Smooth muscle cell (in vitro differentiated cells): ENCODE measurements around the gene BCL2L14. TPM values are rescaled to one million over a fixed set of nuclear protein-coding genes. Genes with fewer than 3 reads are reported as not detected.

ENCODE experiments used
- DNase-seq: peaks from one replicate; lab custom pipeline; 2025; ENCODE audit not compliant: unreplicated experiment; lab: John Stamatoyannopoulos, UW
- H2AFZ ChIP-seq: fragments of 200-600 bp; sonication (generic); 2 replicates; pipeline ENCODE4 v1.6.0; 2016; ENCODE audit warnings: antibody characterized with exemption, low read depth, mild to moderate bottlenecking
- H3F3A ChIP-seq: fragments of 200-600 bp; sonication (generic); 2 replicates; pipeline ENCODE4 v1.6.0; 2017; ENCODE audit warnings: antibody characterized with exemption, low read depth
- H3K27ac ChIP-seq: fragments of 200-600 bp; sonication (generic); 2 replicates; pipeline ENCODE4 v1.5.1; 2016; ENCODE audit warnings: low read depth, mild to moderate bottlenecking
- H3K27me3 ChIP-seq: fragments of 200-600 bp; sonication (generic); 2 replicates; pipeline ENCODE4 v1.6.1; 2016; ENCODE audit warnings: low read depth, mild to moderate bottlenecking
- H3K36me3 ChIP-seq: fragments of 200-600 bp; sonication (generic); 2 replicates; pipeline ENCODE4 v1.5.1; 2016; ENCODE audit warnings: low read depth
- H3K4me1 ChIP-seq: fragments of 200-600 bp; sonication (generic); 2 replicates; pipeline ENCODE4 v1.5.1; 2016; ENCODE audit warnings: low read depth
- H3K4me2 ChIP-seq: fragments of 200-600 bp; sonication (generic); 2 replicates; pipeline ENCODE4 v1.6.0; 2016; ENCODE audit warnings: mild to moderate bottlenecking
- H3K4me3 ChIP-seq: fragments of 200-600 bp; sonication (generic); 2 replicates; pipeline ENCODE4 v1.5.1; 2016; ENCODE audit warnings: mild to moderate bottlenecking
- H3K79me2 ChIP-seq: fragments of 200-600 bp; sonication (generic); 2 replicates; pipeline ENCODE4 v1.6.0; 2016; ENCODE audit warnings: low read depth, mild to moderate bottlenecking
- H3K9ac ChIP-seq: fragments of 200-600 bp; sonication (generic); 2 replicates; pipeline ENCODE4 v1.6.0; 2016; ENCODE audit warnings: low read depth
- H3K9me3 ChIP-seq: fragments of 200-600 bp; sonication (generic); replicated peaks from 2 replicates; pipeline ENCODE4 v1.5.1; 2016; ENCODE audit warnings: low read depth
- H4K20me1 ChIP-seq: fragments of 200-600 bp; sonication (generic); 2 replicates; pipeline ENCODE4 v1.6.0; 2016; ENCODE audit warnings: low read depth
- CTCF ChIP-seq: fragments of 200-600 bp; sonication (generic); IDR thresholded peaks from 2 replicates; pipeline ENCODE4 v1.5.1; 2017; ENCODE audit warnings: borderline replicate concordance, mild to moderate bottlenecking, antibody characterized with exemption; ENCODE audit not compliant: insufficient read depth, poor library complexity, severe bottlenecking
- WGBS: methylation state at CpG from one replicate; pipeline ENCODE4 v1.1.7; 2016; ENCODE audit warnings: low lambda C conversion rate; 5-methylcytosine and 5-hydroxymethylcytosine counted together
- polyA plus RNA-seq: library from polyadenylated mRNA; unstranded; fragments of >200 nt; fragmentation: Nextera tagmentation; extraction: Ambion mirVana; gene quantifications from 2 replicates; pipeline ENCODE4 v1.2.1, GENCODE V29; 2016
- total RNA-seq: library from RNA; depleted of rRNA; stranded (reverse); fragments of >200 nt; gene quantifications from 2 replicates; pipeline ENCODE4 v1.2.3, GENCODE V29; 2014

BCL2L14 gene, protein sequence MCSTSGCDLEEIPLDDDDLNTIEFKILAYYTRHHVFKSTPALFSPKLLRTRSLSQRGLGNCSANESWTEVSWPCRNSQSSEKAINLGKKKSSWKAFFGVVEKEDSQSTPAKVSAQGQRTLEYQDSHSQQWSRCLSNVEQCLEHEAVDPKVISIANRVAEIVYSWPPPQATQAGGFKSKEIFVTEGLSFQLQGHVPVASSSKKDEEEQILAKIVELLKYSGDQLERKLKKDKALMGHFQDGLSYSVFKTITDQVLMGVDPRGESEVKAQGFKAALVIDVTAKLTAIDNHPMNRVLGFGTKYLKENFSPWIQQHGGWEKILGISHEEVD
- total RNA-seq = not detected in 2 replicates
- polyA plus RNA-seq = 0.08 TPM in 1 of 2 replicates, not detected in the other

- no peak for DNase-seq
- Histone ChIP-seq H3F3A (no peaks in the 10 kb centered on the region), H3K9ac (no peak within 1 kb of the TSS), H3K79me2 (no peaks in the 10 kb centered on the region), H3K4me3 (peak within 1 kb of the TSS; percentile 27), H3K27ac (no peak within 1 kb of the TSS), H3K36me3 (no peaks in the 10 kb centered on the region), H2AFZ (no peak within 1 kb of the TSS), H4K20me1 (no peaks in the 10 kb centered on the region), H3K27me3 (no peaks in the 10 kb centered on the region), H3K9me3 (no peaks in the 10 kb centered on the region), H3K4me2 (no peak within 1 kb of the TSS), H3K4me1 (no peaks in the 10 kb centered on the region)
- WGBS = 69% methylated on average over 12 of the region's 12 CpGs
- no peak for TF ChIP-seq CTCF
These were observed at the start of gene BCL2L14 for GRCh38 chr12:12070674-12071656. Gene BCL2L14, plus strand, starts transcription at chr12:12070939. Its CDS starts 8,367 bp downstream, at chr12:12079306.

DNA sequence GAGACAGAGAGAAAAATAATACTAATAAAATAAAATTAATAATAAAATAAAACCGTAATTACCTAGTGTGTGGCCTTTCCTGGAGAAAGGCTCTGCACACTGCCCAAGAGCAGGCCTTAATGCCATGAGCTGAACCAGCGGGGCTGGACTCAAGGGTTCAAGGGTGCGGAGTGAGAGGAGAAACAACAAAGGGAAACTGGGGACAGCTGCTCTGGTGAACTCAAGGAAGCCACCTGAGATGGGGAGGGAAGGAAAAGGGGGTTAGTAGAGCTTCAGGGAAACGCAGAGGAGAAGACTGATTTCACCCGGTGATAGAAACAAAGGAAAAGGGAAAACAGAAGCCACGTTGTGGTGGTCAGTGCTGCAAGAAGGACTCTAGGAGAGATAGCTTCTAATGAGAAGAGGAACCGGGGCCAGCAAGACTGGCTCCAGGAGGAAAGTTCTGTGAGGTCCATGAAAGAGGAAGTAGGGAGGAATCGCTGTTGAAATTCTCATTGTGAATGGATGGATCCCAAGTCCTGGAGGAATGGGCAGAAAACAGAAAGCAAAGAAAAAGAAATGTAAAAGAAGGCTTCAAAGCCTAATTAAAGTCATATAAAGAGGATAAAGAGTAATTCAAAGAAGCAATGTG lies 48.3 kb upstream of the BCL2L14 start:
- Histone ChIP-seq H3K4me3 (no peak overlapping the region), H3K4me1 (peaks cover 6% of the 10 kb centered on the region), H3K36me3 (no peaks in the 10 kb centered on the region), H3K27ac (no peak overlapping the region), H3K9ac (no peak overlapping the region), H3F3A (no peaks in the 10 kb centered on the region), H2AFZ (no peak overlapping the region), H3K79me2 (no peaks in the 10 kb centered on the region), H4K20me1 (no peaks in the 10 kb centered on the region), H3K9me3 (no peaks in the 10 kb centered on the region), H3K27me3 (no peaks in the 10 kb centered on the region), H3K4me2 (no peak overlapping the region)
- TF ChIP-seq CTCF = no peak
- DNase-seq = no peak
- WGBS = 96% methylated on average over 8 of the region's 8 CpGs

GRCh38 chr12:12023456-12023855 lies 47.3 kb upstream of the BCL2L14 start:
- Histone ChIP-seq H3K36me3 (no peaks in the 10 kb centered on the region), H3F3A (no peaks in the 10 kb centered on the region), H3K27ac (no peak overlapping the region), H3K4me1 (peaks cover 6% of the 10 kb centered on the region), H4K20me1 (no peaks in the 10 kb centered on the region), H3K4me2 (no peak overlapping the region), H3K27me3 (no peaks in the 10 kb centered on the region), H3K9ac (no peak overlapping the region), H3K4me3 (no peak overlapping the region), H3K79me2 (no peaks in the 10 kb centered on the region), H3K9me3 (no peaks in the 10 kb centered on the region), H2AFZ (no peak overlapping the region)
- 51% methylated on average over 2 of the region's 2 CpGs for WGBS
- TF ChIP-seq CTCF = no peak
- DNase-seq = no peak
